HCT116 (cell line): Measurements from ENCODE around the gene TGM1. TPM values are rescaled to one million over a fixed set of nuclear protein-coding genes. Genes with fewer than 3 reads are reported as not detected.
A peak's percentile ranks its signal among the peaks of the same experiment; 100 is the strongest.

Experiments used
- ATAC-seq: fragments of 200-7000 bp; cut with Tn5 transposase; 2 replicates; pipeline ENCODE4 v1.9.1; 2020; ENCODE audit warnings: mild to moderate bottlenecking, moderate library complexity
- BruUV-seq: library from RNA; stranded (reverse); fragments of 400-500 nt; replicated peaks from 2 replicates; lab custom pipeline; 2021; lab: Mats Ljungman, UMichigan
- CTCF ChIA-PET: fragments of 300-600 bp; sonication (Branson Sonifier 250); formaldehyde crosslinking; loops from one replicate; lab custom pipeline; 2021; ENCODE audit warnings: antibody characterized with exemption; lab: Charles Lee
- POLR2A ChIA-PET: fragments of 300-600, 350-600 bp; sonication (Branson Sonifier 250); formaldehyde crosslinking; loops from one replicate; lab custom pipeline; 2021; ENCODE audit warnings: antibody characterized with exemption; lab: Charles Lee
- RAD21 ChIA-PET, 2 experiments: fragments of 300-600 bp; sonication (Branson Sonifier 250); formaldehyde crosslinking; loops; one replicate each; lab custom pipeline; 2023; ENCODE audit warnings: low total read pairs in 2 of 2; ENCODE audit not compliant: uncharacterized antibody in 2 of 2, unreplicated experiment in 2 of 2, low non-redundant PET in 1 of 2; lab: Charles Lee
- DNase-seq: peaks from one replicate; pipeline ENCODE4 v3.0.0-alpha.2; 2010; ENCODE audit warnings: low read depth, low spot score
- H2AFZ ChIP-seq: fragments of 200-600 bp; shearing (Covaris generic), sonication (generic); 2 replicates; pipeline ENCODE4 v1.6.1; 2017; ENCODE audit warnings: low read depth, mixed run types, mixed read lengths, antibody characterized with exemption, low read length; ENCODE audit not compliant: poor library complexity, severe bottlenecking
- H3K27ac ChIP-seq: 2 replicates; pipeline ENCODE4 v1.5.1; 2012; ENCODE audit warnings: low read depth, low read length
- H3K27me3 ChIP-seq: fragments of 200-600 bp; sonication (generic); 2 replicates; pipeline ENCODE4 v1.6.1; 2016; ENCODE audit warnings: mixed run types, low read length, mixed read lengths; ENCODE audit not compliant: insufficient read depth
- H3K36me3 ChIP-seq, 2 experiments: fragments of 200-500 bp in 1 of 2; fragments of 200-600 bp in 1 of 2; sonication (Bioruptor generic) in 1 of 2; sonication (generic) in 1 of 2; 2 replicates each; pipeline versions ENCODE4 v1.5.1 to v1.6.1; 2014 to 2016; ENCODE audit warnings: low read length in 2 of 2, inconsistent platforms in 1 of 2, mixed read lengths in 1 of 2, mixed run types in 1 of 2; ENCODE audit not compliant: insufficient read depth in 2 of 2, control insufficient read depth in 1 of 2
- H3K4me1 ChIP-seq, 2 experiments: fragments of 200-600 bp in 1 of 2; sonication (generic) in 1 of 2; 2 replicates each; pipeline versions ENCODE4 v1.5.1 to v1.6.1; 2012 to 2017; ENCODE audit warnings: low read length in 2 of 2, inconsistent platforms in 1 of 2, mild to moderate bottlenecking in 1 of 2, mixed read lengths in 1 of 2, mixed run types in 1 of 2, moderate library complexity in 1 of 2; ENCODE audit not compliant: insufficient read depth in 2 of 2, control insufficient read depth in 1 of 2
- H3K4me2 ChIP-seq: fragments of 200-600 bp; sonication (generic); 2 replicates; pipeline ENCODE4 v1.6.1; 2017; ENCODE audit warnings: mixed run types, low read length, mixed read lengths
- H3K4me3 ChIP-seq, 2 experiments: fragments of 200-600 bp in 1 of 2; sonication (generic) in 1 of 2; replicated peaks in 1 of 2; 2 replicates each; pipeline ENCODE4 v1.5.1; 2011 to 2016; ENCODE audit warnings: low read length in 2 of 2, control low read depth in 1 of 2, low read depth in 1 of 2, mild to moderate bottlenecking in 1 of 2, mixed read lengths in 1 of 2, mixed run types in 1 of 2
- H3K79me2 ChIP-seq: fragments of 200-600 bp; sonication (generic); 2 replicates; pipeline ENCODE4 v1.6.1; 2017; ENCODE audit warnings: mild to moderate bottlenecking, mixed run types, low read length, moderate library complexity, mixed read lengths; ENCODE audit not compliant: insufficient read depth
- H3K9ac ChIP-seq: fragments of 200-600 bp; sonication (generic); 2 replicates; pipeline ENCODE4 v1.6.1; 2016; ENCODE audit warnings: low read length, mixed read lengths
- H3K9me2 ChIP-seq: fragments of 200-600 bp; sonication (generic), shearing (Covaris generic); 2 replicates; pipeline ENCODE4 v1.6.1; 2017; ENCODE audit warnings: mixed run types, mild to moderate bottlenecking, moderate library complexity; ENCODE audit not compliant: insufficient read depth
- H3K9me3 ChIP-seq, 2 experiments: fragments of 200-500 bp in 1 of 2; fragments of 200-600 bp in 1 of 2; sonication (Bioruptor generic) in 1 of 2; sonication (generic) in 1 of 2; 2 replicates each; pipeline ENCODE4 v1.6.1; 2014 to 2017; ENCODE audit warnings: low read length in 2 of 2, mixed read lengths in 2 of 2, inconsistent platforms in 1 of 2, low read depth in 1 of 2, mild to moderate bottlenecking in 1 of 2, mixed run types in 1 of 2, moderate library complexity in 1 of 2; ENCODE audit not compliant: control insufficient read depth in 1 of 2, insufficient read depth in 1 of 2
- H4K20me1 ChIP-seq: fragments of 200-600 bp; sonication (generic), shearing (Covaris generic); 2 replicates; pipeline ENCODE4 v1.6.1; 2017; ENCODE audit warnings: mixed run types, mild to moderate bottlenecking, moderate library complexity; ENCODE audit not compliant: insufficient read depth
- CBX3 ChIP-seq: IDR thresholded peaks from 2 replicates; pipeline ENCODE4 v1.6.1; 2012; ENCODE audit warnings: low read depth
- ELF1 ChIP-seq: IDR thresholded peaks from 2 replicates; pipeline ENCODE4 v1.6.1; 2012; ENCODE audit warnings: low read depth, borderline replicate concordance
- EZH2 ChIP-seq: fragments of 200-600 bp; sonication (generic); IDR thresholded peaks from 2 replicates; pipeline ENCODE4 v1.6.1; 2017; ENCODE audit warnings: antibody characterized with exemption, mixed run types
- FOSL1 ChIP-seq: IDR thresholded peaks from 2 replicates; pipeline ENCODE4 v1.6.1; 2012; ENCODE audit warnings: low read depth
- JUND ChIP-seq: IDR thresholded peaks from 2 replicates; pipeline ENCODE4 v1.6.1; 2012
- POLR2AphosphoS5 ChIP-seq: IDR thresholded peaks from 2 replicates; pipeline ENCODE4 v1.6.1; 2011; ENCODE audit warnings: mild to moderate bottlenecking, low read depth, low read length, moderate library complexity
- RAD21 ChIP-seq: IDR thresholded peaks from 2 replicates; pipeline ENCODE4 v1.6.1; 2012; ENCODE audit warnings: low read depth, mild to moderate bottlenecking
- REST ChIP-seq: IDR thresholded peaks from 2 replicates; pipeline ENCODE4 v1.6.1; 2012; ENCODE audit warnings: low read depth
- SIN3A ChIP-seq: IDR thresholded peaks from 2 replicates; pipeline ENCODE4 v1.6.1; 2012; ENCODE audit warnings: low read depth
- SP1 ChIP-seq: IDR thresholded peaks from 2 replicates; pipeline ENCODE4 v1.6.1; 2012; ENCODE audit warnings: low read depth
- SRF ChIP-seq: IDR thresholded peaks from 2 replicates; pipeline ENCODE4 v1.6.1; 2012; ENCODE audit warnings: low read depth
- TCF7L2 ChIP-seq: IDR thresholded peaks from 2 replicates; pipeline ENCODE4 v1.7.0; 2011; ENCODE audit warnings: borderline replicate concordance, inconsistent platforms; ENCODE audit not compliant: insufficient read depth, insufficient read length; ENCODE audit errors: extremely low read depth
- ZNF274 ChIP-seq: fragments of 200-500 bp; sonication (Bioruptor generic); IDR thresholded peaks from 2 replicates; pipeline ENCODE4 v1.6.1; 2014; ENCODE audit warnings: mild to moderate bottlenecking, low read depth, low read length, inconsistent platforms
- intact Hi-C: fragments of 100-400 bp; cut with micrococcal nuclease; formaldehyde crosslinking; loops from 2 replicates; pipeline ENCODE4 v1.10.0; 2022
- total RNA-seq: library from RNA; stranded (reverse); gene quantifications from one replicate; pipeline ENCODE4 v1.2.1, GENCODE V29; 2021; ENCODE audit not compliant: unreplicated experiment
- TF ChIP-seq, protein P1 (sequence below): IDR thresholded peaks from 2 replicates; pipeline ENCODE4 v1.6.1; 2012

Gene TGM1
- total RNA-seq, 1 experiment from 2014 or later, result 5.6 TPM

DNA sequence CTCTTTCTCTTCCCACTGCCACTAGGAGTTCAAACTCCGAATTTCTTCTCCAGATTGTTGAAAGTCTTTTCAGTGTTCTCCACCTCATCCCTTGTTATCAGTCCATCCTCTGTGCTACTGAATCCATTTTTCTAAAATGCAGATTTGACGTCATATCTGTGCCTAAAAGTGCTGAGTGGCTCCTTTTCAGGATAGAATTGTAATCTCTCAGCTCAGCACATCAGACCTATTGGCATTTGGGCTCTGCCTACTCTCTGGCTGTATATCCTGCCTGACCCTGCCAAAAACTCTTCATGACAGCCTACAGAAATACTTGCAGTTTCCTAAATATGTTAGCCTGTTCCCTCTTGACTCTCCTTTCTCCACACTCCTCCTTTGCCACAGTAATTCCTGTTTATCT is 9.5 kb upstream of the TGM1 start:
- TF ChIP-seq FOSL1 (no peak), TCF7L2 (no peak), ELF1 (no peak), EZH2 (no peak), POLR2AphosphoS5 (no peak), CBX3 (no peak), SIN3A (no peak), RAD21 (no peak)
- TF ChIP-seq, protein P1, sequence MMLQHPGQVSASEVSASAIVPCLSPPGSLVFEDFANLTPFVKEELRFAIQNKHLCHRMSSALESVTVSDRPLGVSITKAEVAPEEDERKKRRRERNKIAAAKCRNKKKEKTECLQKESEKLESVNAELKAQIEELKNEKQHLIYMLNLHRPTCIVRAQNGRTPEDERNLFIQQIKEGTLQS, result no peak
- Histone ChIP-seq H4K20me1 (no peaks in the 10 kb centered on the region), H3K9ac (no peak overlapping the region), H3K36me3 (no peaks in the 10 kb centered on the region; a peak in 1 of 4 replicates), H3K9me2 (no peaks in the 10 kb centered on the region), H3K79me2 (peaks cover 4% of the 10 kb centered on the region; the same call in 1 of the 2 replicates), H3K9me3 (no peaks in the 10 kb centered on the region), H3K4me1 (peaks cover 9 to 22% of the 10 kb centered on the region in 2 experiments; a peak in 3 of 4 replicates), H3K4me2 (peak overlapping the region; percentile 98; the same call in 1 of the 2 replicates), H3K27ac (no peak overlapping the region), H3K4me3 (no peak overlapping the region), H2AFZ (no peak overlapping the region), H3K27me3 (no peaks in the 10 kb centered on the region)
- ChIA-PET RAD21 (no interaction called here), CTCF (interaction anchor here (1.5 to 2.0 kb wide), 3 partner anchors 7 to 30 kb away, joined by 5 to 17 read pairs (median 9); partner anchors contain the start of gene TINF2), POLR2A (interaction anchor here (2.7 kb wide), 1 partner anchor 30 kb away, joined by 20 read pairs; the partner anchor contains the start of gene TINF2)
- BruUV-seq, result no TSS peak
- intact Hi-C loops, result no loop called here
- ATAC-seq (no peak), DNase-seq (no peak)

GRCh38 chr14:24271834-24272263 is 8.9 kb upstream of the TGM1 start:
- Histone ChIP-seq H3K4me1 (peaks cover 9 to 22% of the 10 kb centered on the region in 2 experiments; a peak in 3 of 4 replicates), H3K4me3 (peak overlapping the region; percentile 79 to 92), H3K27me3 (no peaks in the 10 kb centered on the region), H3K36me3 (no peaks in the 10 kb centered on the region; a peak in 1 of 4 replicates), H3K9me3 (no peaks in the 10 kb centered on the region), H3K27ac (peak overlapping the region; percentile 86), H3K79me2 (peaks cover 4% of the 10 kb centered on the region; the same call in 1 of the 2 replicates), H3K4me2 (peak overlapping the region; percentile 98), H4K20me1 (no peaks in the 10 kb centered on the region), H3K9me2 (no peaks in the 10 kb centered on the region), H2AFZ (no peak overlapping the region), H3K9ac (peak overlapping the region; percentile 94)
- ATAC-seq (no peak), DNase-seq (no peak)
- TF ChIP-seq ZNF274, result no peak
- TF ChIP-seq SRF, result no peak
- no peak for TF ChIP-seq REST
- TF ChIP-seq, protein P1, result no peak
- no peak for TF ChIP-seq JUND
- no peak for TF ChIP-seq SP1
- ChIA-PET RAD21 (no interaction called here), POLR2A (interaction anchor here (0.6 to 2.7 kb wide), 8 partner anchors 8 to 164 kb away, joined by 3 to 20 read pairs (median 8); partner anchors contain the start of genes DHRS1, NOP9, TGM1 and TINF2), CTCF (interaction anchor here (1.3 to 2.0 kb wide), 5 partner anchors 8 to 56 kb away, joined by 5 to 17 read pairs (median 9); partner anchors contain the start of genes CIDEB, MDP1 and TINF2)
- BruUV-seq, result TSS peak; percentile 70
- intact Hi-C loops, result loop anchor here (1.0 kb wide), 1 partner anchor 30 kb away; the partner anchor contains the start of gene TINF2
